ENCODE measurements around the gene EXOC4.

The EXOC4 gene

GRCh38 chr7:134060874-134061273 is 808.0 kb downstream of the EXOC4 start:
- TF ChIP-seq, protein P1, sequence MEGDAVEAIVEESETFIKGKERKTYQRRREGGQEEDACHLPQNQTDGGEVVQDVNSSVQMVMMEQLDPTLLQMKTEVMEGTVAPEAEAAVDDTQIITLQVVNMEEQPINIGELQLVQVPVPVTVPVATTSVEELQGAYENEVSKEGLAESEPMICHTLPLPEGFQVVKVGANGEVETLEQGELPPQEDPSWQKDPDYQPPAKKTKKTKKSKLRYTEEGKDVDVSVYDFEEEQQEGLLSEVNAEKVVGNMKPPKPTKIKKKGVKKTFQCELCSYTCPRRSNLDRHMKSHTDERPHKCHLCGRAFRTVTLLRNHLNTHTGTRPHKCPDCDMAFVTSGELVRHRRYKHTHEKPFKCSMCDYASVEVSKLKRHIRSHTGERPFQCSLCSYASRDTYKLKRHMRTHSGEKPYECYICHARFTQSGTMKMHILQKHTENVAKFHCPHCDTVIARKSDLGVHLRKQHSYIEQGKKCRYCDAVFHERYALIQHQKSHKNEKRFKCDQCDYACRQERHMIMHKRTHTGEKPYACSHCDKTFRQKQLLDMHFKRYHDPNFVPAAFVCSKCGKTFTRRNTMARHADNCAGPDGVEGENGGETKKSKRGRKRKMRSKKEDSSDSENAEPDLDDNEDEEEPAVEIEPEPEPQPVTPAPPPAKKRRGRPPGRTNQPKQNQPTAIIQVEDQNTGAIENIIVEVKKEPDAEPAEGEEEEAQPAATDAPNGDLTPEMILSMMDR (IDR thresholded peaks at IDR 0.05; ENCODE audit: unreplicated experiment in 3 of 3), result no peak
- Mint-ChIP-seq H3K36me3 (ENCODE audit: low read depth) (peaks cover 12% of the 10 kb centered on the region), H3K4me1 (peaks cover 11% of the 10 kb centered on the region), H3K27me3 (ENCODE audit: low read depth) (no peaks in the 10 kb centered on the region), H3K4me3 (no peak overlapping the region), H3K27ac (no peak overlapping the region), H3K9me3 (no peaks in the 10 kb centered on the region)

- H3K4me1 Mint-ChIP-seq, result peaks cover 14% of the 10 kb centered on the region
Observed at GRCh38 chr7:134062460-134062859, 809.6 kb downstream of the EXOC4 start.

GRCh38 chr7:134065415-134065814 is 812.5 kb downstream of the EXOC4 start:
- Mint-ChIP-seq H3K27me3 (ENCODE audit: low read depth) (no peaks in the 10 kb centered on the region), H3K36me3 (ENCODE audit: low read depth) (peaks cover 31% of the 10 kb centered on the region), H3K4me1 (peaks cover 14% of the 10 kb centered on the region), H3K4me3 (no peak overlapping the region), H3K27ac (no peak overlapping the region), H3K9me3 (no peaks in the 10 kb centered on the region)
- TF ChIP-seq, protein P1 (IDR thresholded peaks at IDR 0.05; ENCODE audit: unreplicated experiment in 3 of 3), result no peak

More at GRCh38 chr7:134062460-134062859, 809.6 kb downstream of the EXOC4 start:
- TF ChIP-seq, protein P1 (IDR thresholded peaks at IDR 0.05; ENCODE audit: unreplicated experiment in 3 of 3), result no peak
- Mint-ChIP-seq H3K4me3 (no peak overlapping the region), H3K9me3 (no peaks in the 10 kb centered on the region), H3K36me3 (ENCODE audit: low read depth) (peaks cover 23% of the 10 kb centered on the region), H3K27ac (no peak overlapping the region), H3K27me3 (ENCODE audit: low read depth) (no peaks in the 10 kb centered on the region)

DNA sequence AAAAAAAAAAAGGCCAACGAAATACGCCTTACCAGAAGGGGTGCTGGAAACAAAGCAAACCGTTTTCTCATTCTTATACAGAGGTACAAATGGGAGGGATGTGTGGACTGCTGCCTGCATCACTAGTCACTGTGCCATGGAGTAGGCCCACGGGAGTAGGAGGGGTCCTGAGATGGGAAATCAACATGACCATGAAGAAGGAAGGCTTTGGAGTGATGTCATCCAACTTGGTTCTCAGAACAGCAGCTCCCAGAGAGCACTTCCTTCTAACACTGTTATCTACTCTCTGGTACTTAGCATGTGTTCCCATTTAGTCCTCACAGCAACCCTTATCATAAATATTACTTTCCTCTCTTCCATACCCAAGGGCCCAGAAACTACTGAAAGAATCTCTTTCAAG is 814.3 kb downstream of the EXOC4 start:
- TF ChIP-seq, protein P1 (IDR thresholded peaks at IDR 0.05; ENCODE audit: unreplicated experiment in 3 of 3), result no peak
- peaks cover 14% of the 10 kb centered on the region for H3K4me1 Mint-ChIP-seq
- H3K9me3 Mint-ChIP-seq, result no peaks in the 10 kb centered on the region
- peaks cover 31% of the 10 kb centered on the region for H3K36me3 Mint-ChIP-seq (ENCODE audit: low read depth)
- H3K27me3 Mint-ChIP-seq (ENCODE audit: low read depth), result no peaks in the 10 kb centered on the region
- no peak overlapping the region for H3K4me3 Mint-ChIP-seq
- H3K27ac Mint-ChIP-seq, result no peak overlapping the region

GRCh38 chr7:134068670-134069069 is 815.8 kb downstream of the EXOC4 start:
- H3K9me3 Mint-ChIP-seq, result no peaks in the 10 kb centered on the region
- TF ChIP-seq, protein P1 (IDR thresholded peaks at IDR 0.05; ENCODE audit: unreplicated experiment in 3 of 3), result no peak
- H3K4me1 Mint-ChIP-seq, result peaks cover 14% of the 10 kb centered on the region
- H3K27me3 Mint-ChIP-seq (ENCODE audit: low read depth), result no peaks in the 10 kb centered on the region
- no peak overlapping the region for H3K27ac Mint-ChIP-seq
- peaks cover 34% of the 10 kb centered on the region for H3K36me3 Mint-ChIP-seq (ENCODE audit: low read depth)
- H3K4me3 Mint-ChIP-seq, result no peak overlapping the region

GRCh38 chr7:134069187-134069586 is 816.3 kb downstream of the EXOC4 start:
- peaks cover 14% of the 10 kb centered on the region for H3K4me1 Mint-ChIP-seq
- no peaks in the 10 kb centered on the region for H3K9me3 Mint-ChIP-seq
- H3K27me3 Mint-ChIP-seq (ENCODE audit: low read depth), result no peaks in the 10 kb centered on the region
- H3K27ac Mint-ChIP-seq, result no peak overlapping the region
- peaks cover 34% of the 10 kb centered on the region for H3K36me3 Mint-ChIP-seq (ENCODE audit: low read depth)
- H3K4me3 Mint-ChIP-seq, result no peak overlapping the region
- TF ChIP-seq, protein P1 (IDR thresholded peaks at IDR 0.05; ENCODE audit: unreplicated experiment in 3 of 3), result no peak

Measured in nephron (organoid).